Measurements from ENCODE around the gene NDUFAF5. TPM values are rescaled to one million over a fixed set of nuclear protein-coding genes. Genes with fewer than 3 reads are reported as not detected.

The NDUFAF5 gene
- total and polyA plus RNA-seq, 2 donors: 24.9 to 42.8 TPM

DNA sequence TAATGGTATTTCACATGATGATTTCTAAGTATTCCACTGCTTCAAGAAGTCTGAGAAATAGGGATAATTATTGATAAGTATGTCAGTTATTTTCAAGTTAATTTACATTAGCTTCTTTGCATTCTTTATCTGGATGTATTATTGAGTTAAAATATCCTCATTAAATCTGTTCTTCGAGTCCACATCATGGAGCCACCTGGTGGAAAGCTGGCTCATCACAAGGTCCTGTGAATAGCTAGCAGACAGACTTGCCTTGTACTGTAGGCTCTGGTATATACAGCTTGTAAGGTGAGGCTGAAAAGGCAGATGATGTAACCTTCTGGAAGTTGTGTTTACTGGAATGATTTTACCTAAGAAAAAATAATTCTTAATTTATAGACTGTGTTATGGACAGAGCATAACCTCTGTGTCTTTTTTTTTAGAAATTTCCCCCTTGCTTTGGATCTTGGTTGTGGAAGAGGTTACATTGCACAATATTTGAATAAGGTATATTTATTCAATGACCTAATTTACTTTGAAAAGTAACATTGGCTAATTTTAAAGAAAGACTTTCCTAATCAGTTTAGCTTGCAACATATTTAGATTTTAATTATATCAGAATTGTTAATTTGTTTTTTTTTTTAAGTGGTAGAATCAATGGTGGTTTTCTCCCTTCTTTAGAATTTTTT is 3.5 kb downstream of the NDUFAF5 start:
- Histone ChIP-seq H3K27ac (ENCODE audit: low read depth in 1 of 2, low read length in 1 of 2) (no peak overlapping the region), H3K9me3 (ENCODE audit: control insufficient read depth in 2 of 2, insufficient read depth in 1 of 2, low read length in 1 of 2) (peaks cover 0 to 6% of the 10 kb centered on the region in 2 donors), H3K4me3 (ENCODE audit: low read length in 2 of 2) (no peak overlapping the region), H3K4me1 (ENCODE audit: control insufficient read depth in 2 of 2, insufficient read depth in 2 of 2, low read length in 2 of 2) (peaks cover 14 to 18% of the 10 kb centered on the region in 2 donors), H3K36me3 (ENCODE audit: control insufficient read depth in 2 of 2, insufficient read depth in 2 of 2, low read length in 1 of 2) (peaks cover 29 to 48% of the 10 kb centered on the region in 2 donors), H3K27me3 (ENCODE audit: control insufficient read depth in 2 of 2, insufficient read depth in 1 of 2, low read length in 1 of 2) (no peaks in the 10 kb centered on the region)
- WGBS: 11% methylated on average over 1 of the region's 1 CpG
- peak in 6 of 9 donors; percentile 5 to 67 (median 39) for DNase-seq (ENCODE audit: low read depth in 6 of 9, low spot score in 9 of 9)

DNA sequence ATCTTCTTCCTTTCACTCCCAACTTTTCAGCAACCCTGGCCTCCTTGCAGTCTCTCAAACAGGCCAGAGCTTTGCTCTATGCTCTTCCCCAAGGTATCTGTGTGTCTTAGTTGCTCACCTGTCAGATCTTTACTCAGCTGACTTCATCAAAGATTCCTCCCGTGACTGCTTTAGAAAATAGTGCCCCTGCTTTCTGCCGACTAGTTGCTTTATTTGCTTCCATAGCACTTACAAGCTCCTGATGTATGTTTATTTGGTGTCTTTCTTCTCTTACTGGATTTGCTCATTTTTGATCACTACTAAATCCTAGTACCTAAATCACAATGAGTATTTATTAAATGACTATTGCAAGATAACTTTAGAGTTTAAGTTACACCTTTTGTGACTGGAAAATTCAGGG is 5.9 kb downstream of the NDUFAF5 start:
- H3K4me1 ChIP-seq (ENCODE audit: control insufficient read depth in 2 of 2, insufficient read depth in 2 of 2, low read length in 2 of 2): peaks cover 8 to 9% of the 10 kb centered on the region in 2 donors
- 95% methylated on average over 2 of the region's 2 CpGs for WGBS
- H3K9me3 ChIP-seq (ENCODE audit: control insufficient read depth in 2 of 2, insufficient read depth in 1 of 2, low read length in 1 of 2): no peaks in the 10 kb centered on the region
- H3K27ac ChIP-seq (ENCODE audit: low read depth in 1 of 2, low read length in 1 of 2): no peak overlapping the region
- no peak overlapping the region for H3K4me3 ChIP-seq (ENCODE audit: low read length in 2 of 2)
- no peak for DNase-seq (ENCODE audit: low read depth in 6 of 9, low spot score in 9 of 9)
- H3K36me3 ChIP-seq (ENCODE audit: control insufficient read depth in 2 of 2, insufficient read depth in 2 of 2, low read length in 1 of 2): peaks cover 45 to 67% of the 10 kb centered on the region in 2 donors
- no peaks in the 10 kb centered on the region for H3K27me3 ChIP-seq (ENCODE audit: control insufficient read depth in 2 of 2, insufficient read depth in 1 of 2, low read length in 1 of 2)

- H3K27ac ChIP-seq (ENCODE audit: low read depth in 1 of 2, low read length in 1 of 2): no peak overlapping the region
- H3K4me3 ChIP-seq (ENCODE audit: low read length in 2 of 2): no peak overlapping the region
- WGBS: 98% methylated on average over 2 of the region's 2 CpGs
- H3K9me3 ChIP-seq (ENCODE audit: control insufficient read depth in 2 of 2, insufficient read depth in 1 of 2, low read length in 1 of 2): no peaks in the 10 kb centered on the region
- no peaks in the 10 kb centered on the region for H3K27me3 ChIP-seq (ENCODE audit: control insufficient read depth in 2 of 2, insufficient read depth in 1 of 2, low read length in 1 of 2)
- peaks cover 54 to 76% of the 10 kb centered on the region in 2 donors for H3K36me3 ChIP-seq (ENCODE audit: control insufficient read depth in 2 of 2, insufficient read depth in 2 of 2, low read length in 1 of 2)
- no peak for DNase-seq (ENCODE audit: low read depth in 6 of 9, low spot score in 9 of 9)
- H3K4me1 ChIP-seq (ENCODE audit: control insufficient read depth in 2 of 2, insufficient read depth in 2 of 2, low read length in 2 of 2): no peaks in the 10 kb centered on the region
Observed at GRCh38 chr20:13791540-13792459, 7.0 kb downstream of the NDUFAF5 start.

DNA sequence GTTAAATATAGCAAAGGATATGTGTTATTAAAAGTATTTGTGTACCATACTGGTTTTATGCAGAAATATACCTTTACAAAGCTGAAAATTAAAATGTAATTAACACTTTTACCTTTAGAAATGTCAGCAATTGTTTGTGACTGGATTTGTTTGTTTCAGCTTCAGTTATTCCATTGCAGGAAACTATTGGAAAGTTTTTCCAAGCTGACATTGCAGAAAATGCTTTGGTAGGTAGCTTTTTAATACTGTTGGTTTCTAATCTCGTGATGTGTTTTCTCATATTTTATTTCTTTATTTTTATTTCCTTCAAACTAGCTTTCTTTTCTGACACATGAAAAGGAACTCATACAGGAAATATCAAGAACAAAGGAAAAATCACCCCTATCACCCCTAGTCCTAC is 8.2 kb downstream of the NDUFAF5 start:
- peaks cover 59 to 72% of the 10 kb centered on the region in 2 donors for H3K36me3 ChIP-seq (ENCODE audit: control insufficient read depth in 2 of 2, insufficient read depth in 2 of 2, low read length in 1 of 2)
- no peak overlapping the region for H3K4me3 ChIP-seq (ENCODE audit: low read length in 2 of 2)
- no peaks in the 10 kb centered on the region for H3K4me1 ChIP-seq (ENCODE audit: control insufficient read depth in 2 of 2, insufficient read depth in 2 of 2, low read length in 2 of 2)
- H3K27ac ChIP-seq (ENCODE audit: low read depth in 1 of 2, low read length in 1 of 2): no peak overlapping the region
- H3K9me3 ChIP-seq (ENCODE audit: control insufficient read depth in 2 of 2, insufficient read depth in 1 of 2, low read length in 1 of 2): no peaks in the 10 kb centered on the region
- DNase-seq (ENCODE audit: low read depth in 6 of 9, low spot score in 9 of 9): no peak
- H3K27me3 ChIP-seq (ENCODE audit: control insufficient read depth in 2 of 2, insufficient read depth in 1 of 2, low read length in 1 of 2): no peaks in the 10 kb centered on the region
- 99% methylated on average over 1 of the region's 1 CpG for WGBS

DNA sequence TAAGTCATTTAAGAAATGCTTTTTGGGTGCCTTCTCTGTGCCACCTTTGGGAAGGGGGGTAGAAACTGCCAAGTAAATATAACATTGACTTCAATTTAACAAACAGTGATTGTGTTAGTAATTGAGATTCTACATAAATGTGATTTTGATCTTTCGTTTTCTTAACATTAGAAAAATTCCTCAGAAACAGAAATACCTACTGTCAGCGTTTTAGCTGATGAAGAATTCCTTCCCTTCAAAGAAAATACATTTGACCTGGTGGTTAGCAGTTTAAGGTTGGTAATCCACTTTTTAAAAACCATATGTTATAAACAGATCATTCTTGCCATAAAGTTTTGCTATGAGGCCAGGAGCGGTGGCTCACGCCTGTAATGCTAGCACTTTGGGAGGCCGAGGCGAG is 9.8 kb downstream of the NDUFAF5 start:
- 98% methylated on average over 6 of the region's 6 CpGs for WGBS

GRCh38 chr20:13799040-13799439 is 14.2 kb downstream of the NDUFAF5 start:
- peaks cover 60 to 65% of the 10 kb centered on the region in 2 donors for H3K36me3 ChIP-seq (ENCODE audit: control insufficient read depth in 2 of 2, insufficient read depth in 2 of 2, low read length in 1 of 2)
- H3K9me3 ChIP-seq (ENCODE audit: control insufficient read depth in 2 of 2, insufficient read depth in 1 of 2, low read length in 1 of 2): no peaks in the 10 kb centered on the region
- H3K4me1 ChIP-seq (ENCODE audit: control insufficient read depth in 2 of 2, insufficient read depth in 2 of 2, low read length in 2 of 2): no peaks in the 10 kb centered on the region
- no peak overlapping the region for H3K27ac ChIP-seq (ENCODE audit: low read depth in 1 of 2, low read length in 1 of 2)
- 90% methylated on average over 5 of the region's 5 CpGs for WGBS
- no peak overlapping the region for H3K4me3 ChIP-seq (ENCODE audit: low read length in 2 of 2)
- no peaks in the 10 kb centered on the region for H3K27me3 ChIP-seq (ENCODE audit: control insufficient read depth in 2 of 2, insufficient read depth in 1 of 2, low read length in 1 of 2)
- no peak for DNase-seq (ENCODE audit: low read depth in 6 of 9, low spot score in 9 of 9)

More for the DNA sequence above, 9.8 kb downstream of the NDUFAF5 start:
- H3K27ac ChIP-seq (ENCODE audit: low read depth in 1 of 2, low read length in 1 of 2): no peak overlapping the region
- no peaks in the 10 kb centered on the region for H3K9me3 ChIP-seq (ENCODE audit: control insufficient read depth in 2 of 2, insufficient read depth in 1 of 2, low read length in 1 of 2)
- DNase-seq (ENCODE audit: low read depth in 6 of 9, low spot score in 9 of 9): no peak
- no peaks in the 10 kb centered on the region for H3K27me3 ChIP-seq (ENCODE audit: control insufficient read depth in 2 of 2, insufficient read depth in 1 of 2, low read length in 1 of 2)
- H3K4me1 ChIP-seq (ENCODE audit: control insufficient read depth in 2 of 2, insufficient read depth in 2 of 2, low read length in 2 of 2): no peaks in the 10 kb centered on the region
- H3K4me3 ChIP-seq (ENCODE audit: low read length in 2 of 2): no peak overlapping the region
- peaks cover 62 to 69% of the 10 kb centered on the region in 2 donors for H3K36me3 ChIP-seq (ENCODE audit: control insufficient read depth in 2 of 2, insufficient read depth in 2 of 2, low read length in 1 of 2)

DNA sequence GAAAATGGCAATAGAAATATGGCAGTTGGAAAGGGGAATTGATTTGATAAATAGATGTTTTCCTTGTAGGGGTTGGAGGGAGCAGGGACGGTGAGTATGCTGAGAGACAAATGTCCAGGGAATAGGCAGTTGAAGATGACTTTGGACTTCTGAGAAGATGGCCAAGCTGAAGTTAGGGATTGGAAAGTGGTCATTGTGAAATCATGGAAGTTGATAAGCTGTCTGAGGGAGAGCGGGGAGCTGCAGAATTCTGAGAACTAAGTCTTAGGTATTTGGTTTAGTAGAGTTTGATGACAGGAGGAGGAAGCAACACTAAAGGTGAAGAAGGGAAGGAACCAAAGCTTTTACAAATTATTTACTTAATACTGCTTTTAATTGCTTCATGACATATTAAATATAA is 15.1 kb downstream of the NDUFAF5 start:
- Histone ChIP-seq H3K27me3 (ENCODE audit: control insufficient read depth in 2 of 2, insufficient read depth in 1 of 2, low read length in 1 of 2) (no peaks in the 10 kb centered on the region), H3K36me3 (ENCODE audit: control insufficient read depth in 2 of 2, insufficient read depth in 2 of 2, low read length in 1 of 2) (peaks cover 53 to 57% of the 10 kb centered on the region in 2 donors), H3K27ac (ENCODE audit: low read depth in 1 of 2, low read length in 1 of 2) (no peak overlapping the region), H3K4me1 (ENCODE audit: control insufficient read depth in 2 of 2, insufficient read depth in 2 of 2, low read length in 2 of 2) (no peaks in the 10 kb centered on the region), H3K9me3 (ENCODE audit: control insufficient read depth in 2 of 2, insufficient read depth in 1 of 2, low read length in 1 of 2) (no peaks in the 10 kb centered on the region), H3K4me3 (ENCODE audit: low read length in 2 of 2) (no peak overlapping the region)
- WGBS: 98% methylated on average over 2 of the region's 2 CpGs
- DNase-seq (ENCODE audit: low read depth in 6 of 9, low spot score in 9 of 9): no peak

GRCh38 chr20:13800728-13801134 is 15.9 kb downstream of the NDUFAF5 start:
- Histone ChIP-seq H3K27ac (ENCODE audit: low read depth in 1 of 2, low read length in 1 of 2) (peak overlapping the region in 1 of 2 donors; percentile 7), H3K4me3 (ENCODE audit: low read length in 2 of 2) (no peak overlapping the region), H3K4me1 (ENCODE audit: control insufficient read depth in 2 of 2, insufficient read depth in 2 of 2, low read length in 2 of 2) (no peaks in the 10 kb centered on the region), H3K36me3 (ENCODE audit: control insufficient read depth in 2 of 2, insufficient read depth in 2 of 2, low read length in 1 of 2) (peaks cover 52 to 54% of the 10 kb centered on the region in 2 donors), H3K9me3 (ENCODE audit: control insufficient read depth in 2 of 2, insufficient read depth in 1 of 2, low read length in 1 of 2) (no peaks in the 10 kb centered on the region), H3K27me3 (ENCODE audit: control insufficient read depth in 2 of 2, insufficient read depth in 1 of 2, low read length in 1 of 2) (no peaks in the 10 kb centered on the region)
- DNase-seq (ENCODE audit: low read depth in 6 of 9, low spot score in 9 of 9): peak in 5 of 9 donors; percentile 5 to 37 (median 8)
- WGBS: 58% methylated on average over 7 of the region's 7 CpGs

DNA sequence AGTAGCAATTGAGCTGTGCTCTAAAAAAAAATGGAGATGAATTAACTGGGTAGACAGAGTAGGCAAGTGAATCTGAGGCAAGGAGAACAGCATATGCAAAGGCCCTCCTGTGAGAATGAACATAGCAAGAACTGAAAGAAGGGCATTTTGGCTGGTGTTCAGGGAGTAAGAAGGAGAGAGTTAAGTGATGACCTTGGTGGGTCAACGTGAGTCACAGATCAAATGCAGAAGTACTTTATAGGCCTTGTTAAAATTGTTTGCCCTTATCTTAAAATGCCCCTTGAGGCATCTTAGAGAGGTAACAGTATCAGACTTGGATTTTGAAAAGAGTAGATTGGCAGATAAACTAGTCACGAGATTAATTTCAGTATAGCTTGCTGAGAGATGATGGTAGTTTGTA is 24.5 kb downstream of the NDUFAF5 start:
- over 99% methylated on average over 2 of the region's 2 CpGs for WGBS
- H3K27ac ChIP-seq (ENCODE audit: low read depth in 1 of 2, low read length in 1 of 2): no peak overlapping the region
- no peak overlapping the region for H3K4me3 ChIP-seq (ENCODE audit: low read length in 2 of 2)
- no peaks in the 10 kb centered on the region for H3K27me3 ChIP-seq (ENCODE audit: control insufficient read depth in 2 of 2, insufficient read depth in 1 of 2, low read length in 1 of 2)
- H3K9me3 ChIP-seq (ENCODE audit: control insufficient read depth in 2 of 2, insufficient read depth in 1 of 2, low read length in 1 of 2): no peaks in the 10 kb centered on the region
- H3K4me1 ChIP-seq (ENCODE audit: control insufficient read depth in 2 of 2, insufficient read depth in 2 of 2, low read length in 2 of 2): no peaks in the 10 kb centered on the region
- no peak for DNase-seq (ENCODE audit: low read depth in 6 of 9, low spot score in 9 of 9)
- peaks cover 54 to 67% of the 10 kb centered on the region in 2 donors for H3K36me3 ChIP-seq (ENCODE audit: control insufficient read depth in 2 of 2, insufficient read depth in 2 of 2, low read length in 1 of 2)

Data from thymus (tissue), 11 donors.